Globus pallidus (tissue), 1 donor: ENCODE measurements around the gene PPME1.

ENCODE experiments used
- DNase-seq: peaks from one replicate; pipeline ENCODE4 v3.0.0-alpha.2; 2015; ENCODE audit warnings: low spot score

PPME1 gene

GRCh38 chr11:74282421-74282820 is 111.3 kb downstream of the PPME1 start:
- no peak for DNase-seq

- DNase-seq, result no peak
Measured at GRCh38 chr11:74282914-74283371, 111.9 kb downstream of the PPME1 start.

- no peak for DNase-seq
Measured at GRCh38 chr11:74283580-74284180, 112.6 kb downstream of the PPME1 start.

- DNase-seq, result no peak
Measured at GRCh38 chr11:74284466-74284865, 113.4 kb downstream of the PPME1 start.

GRCh38 chr11:74288161-74288560 is 117.1 kb downstream of the PPME1 start:
- DNase-seq, result no peak

GRCh38 chr11:74288911-74289310 is 117.8 kb downstream of the PPME1 start:
- DNase-seq, result no peak

GRCh38 chr11:74297484-74297883 is 126.4 kb downstream of the PPME1 start:
- no peak for DNase-seq

GRCh38 chr11:74299015-74299414 is 127.9 kb downstream of the PPME1 start:
- no peak for DNase-seq
